GM06990 (cell line): ENCODE measurements around the gene FYN.

Experiments
- DNase-seq: peaks from one replicate; pipeline ENCODE4 v3.0.0-alpha.2; 2011; ENCODE audit not compliant: insufficient read length; ENCODE audit errors: extremely low read depth
- H3K27me3 ChIP-seq: replicated peaks from 2 replicates; pipeline ENCODE4 v1.6.0; 2011; ENCODE audit warnings: low read length; ENCODE audit not compliant: control insufficient read depth, insufficient read depth
- H3K36me3 ChIP-seq: 2 replicates; pipeline ENCODE4 v1.5.1; 2011; ENCODE audit warnings: low read length; ENCODE audit not compliant: control insufficient read depth, insufficient read depth
- H3K4me3 ChIP-seq: replicated peaks from 2 replicates; pipeline ENCODE4 v1.5.1; 2011; ENCODE audit warnings: low read depth, mild to moderate bottlenecking, control low read depth, low read length
- TF ChIP-seq, protein P1 (sequence below): IDR thresholded peaks from 2 replicates; pipeline ENCODE4 v1.5.1; 2011; ENCODE audit warnings: low read length, control low read depth, mild to moderate bottlenecking, inconsistent platforms; ENCODE audit not compliant: insufficient read depth, poor library complexity, severe bottlenecking

FYN gene

GRCh38 chr6:111651185-111652034, 221.8 kb downstream of the FYN start:
- TF ChIP-seq, protein P1, sequence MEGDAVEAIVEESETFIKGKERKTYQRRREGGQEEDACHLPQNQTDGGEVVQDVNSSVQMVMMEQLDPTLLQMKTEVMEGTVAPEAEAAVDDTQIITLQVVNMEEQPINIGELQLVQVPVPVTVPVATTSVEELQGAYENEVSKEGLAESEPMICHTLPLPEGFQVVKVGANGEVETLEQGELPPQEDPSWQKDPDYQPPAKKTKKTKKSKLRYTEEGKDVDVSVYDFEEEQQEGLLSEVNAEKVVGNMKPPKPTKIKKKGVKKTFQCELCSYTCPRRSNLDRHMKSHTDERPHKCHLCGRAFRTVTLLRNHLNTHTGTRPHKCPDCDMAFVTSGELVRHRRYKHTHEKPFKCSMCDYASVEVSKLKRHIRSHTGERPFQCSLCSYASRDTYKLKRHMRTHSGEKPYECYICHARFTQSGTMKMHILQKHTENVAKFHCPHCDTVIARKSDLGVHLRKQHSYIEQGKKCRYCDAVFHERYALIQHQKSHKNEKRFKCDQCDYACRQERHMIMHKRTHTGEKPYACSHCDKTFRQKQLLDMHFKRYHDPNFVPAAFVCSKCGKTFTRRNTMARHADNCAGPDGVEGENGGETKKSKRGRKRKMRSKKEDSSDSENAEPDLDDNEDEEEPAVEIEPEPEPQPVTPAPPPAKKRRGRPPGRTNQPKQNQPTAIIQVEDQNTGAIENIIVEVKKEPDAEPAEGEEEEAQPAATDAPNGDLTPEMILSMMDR = no peak
- Histone ChIP-seq H3K36me3 (no peaks in the 10 kb centered on the region), H3K4me3 (no peak overlapping the region), H3K27me3 (no peaks in the 10 kb centered on the region)
- DNase-seq = no peak

DNA sequence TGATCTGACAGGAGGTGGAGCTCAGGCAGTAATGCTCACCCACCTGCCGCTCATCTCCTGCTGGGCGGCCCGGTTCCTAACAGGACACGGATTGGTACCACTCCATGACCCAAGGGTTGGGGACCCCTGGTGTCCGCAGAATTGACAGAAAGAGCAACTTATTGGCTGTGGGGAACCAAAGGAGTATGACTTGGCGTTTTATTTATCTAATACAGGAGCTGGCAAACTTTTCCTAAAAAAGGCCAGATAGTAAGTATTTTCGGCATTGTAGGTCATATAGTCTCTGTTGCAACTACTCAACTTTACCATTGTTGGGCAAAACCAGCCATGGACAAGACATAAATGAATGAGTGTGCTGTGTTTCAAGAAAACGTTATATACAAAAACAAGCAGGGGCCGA, 223.2 kb downstream of the FYN start:
- no peak for DNase-seq
- no peaks in the 10 kb centered on the region for H3K36me3 ChIP-seq
- no peak overlapping the region for H3K4me3 ChIP-seq
- TF ChIP-seq, protein P1 = no peak
- no peaks in the 10 kb centered on the region for H3K27me3 ChIP-seq

- Histone ChIP-seq H3K36me3 (no peaks in the 10 kb centered on the region), H3K4me3 (no peak overlapping the region), H3K27me3 (no peaks in the 10 kb centered on the region)
- DNase-seq = no peak
- TF ChIP-seq, protein P1 = no peak
Observed at GRCh38 chr6:111648100-111648499, 225.2 kb downstream of the FYN start.

GRCh38 chr6:111646942-111647341, 226.3 kb downstream of the FYN start:
- H3K36me3 ChIP-seq = no peaks in the 10 kb centered on the region
- TF ChIP-seq, protein P1 = no peak
- H3K4me3 ChIP-seq = no peak overlapping the region
- no peak for DNase-seq
- no peaks in the 10 kb centered on the region for H3K27me3 ChIP-seq

- Histone ChIP-seq H3K27me3 (no peaks in the 10 kb centered on the region), H3K4me3 (no peak overlapping the region), H3K36me3 (no peaks in the 10 kb centered on the region)
- TF ChIP-seq, protein P1 = no peak
- DNase-seq = no peak
Observed at GRCh38 chr6:111646034-111646433, 227.2 kb downstream of the FYN start.
